Activated naive CD4-positive, alpha-beta T cell treated with anti-CD3 and anti-CD28 coated beads, Interleukin-2, amount 50 U/mL, for 24 hours (primary cell): ENCODE measurements around the gene NFIA.

Experiments
- H3K27ac Mint-ChIP-seq: one replicate; pipeline ENCODE4 v1.8.0; 2021; ENCODE audit warnings: mild to moderate bottlenecking, mixed read lengths
- H3K27me3 Mint-ChIP-seq: one replicate; pipeline ENCODE4 v1.8.0; 2021; ENCODE audit warnings: mixed read lengths
- H3K36me3 Mint-ChIP-seq: one replicate; pipeline ENCODE4 v1.8.0; 2021; ENCODE audit warnings: mixed read lengths
- H3K4me1 Mint-ChIP-seq: one replicate; pipeline ENCODE4 v1.8.0; 2021; ENCODE audit warnings: mixed read lengths
- H3K4me3 Mint-ChIP-seq: one replicate; pipeline ENCODE4 v1.8.0; 2021; ENCODE audit warnings: mild to moderate bottlenecking, mixed read lengths
- H3K9me3 Mint-ChIP-seq: one replicate; pipeline ENCODE4 v1.8.0; 2021; ENCODE audit warnings: mixed read lengths

Gene NFIA

GRCh38 chr1:61380561-61380960 is 298.2 kb downstream of the NFIA start:
- Mint-ChIP-seq H3K27me3 (no peaks in the 10 kb centered on the region), H3K4me1 (no peaks in the 10 kb centered on the region), H3K4me3 (no peak overlapping the region), H3K27ac (no peak overlapping the region), H3K9me3 (no peaks in the 10 kb centered on the region), H3K36me3 (peaks cover 11% of the 10 kb centered on the region)

GRCh38 chr1:61386323-61386722 is 304.0 kb downstream of the NFIA start:
- no peak overlapping the region for H3K4me3 Mint-ChIP-seq
- H3K27ac Mint-ChIP-seq = no peak overlapping the region
- no peaks in the 10 kb centered on the region for H3K9me3 Mint-ChIP-seq
- H3K36me3 Mint-ChIP-seq = peaks cover 11% of the 10 kb centered on the region
- peaks cover 8% of the 10 kb centered on the region for H3K4me1 Mint-ChIP-seq
- no peaks in the 10 kb centered on the region for H3K27me3 Mint-ChIP-seq

- Mint-ChIP-seq H3K4me1 (peaks cover 8% of the 10 kb centered on the region), H3K4me3 (no peak overlapping the region), H3K36me3 (peaks cover 11% of the 10 kb centered on the region), H3K9me3 (no peaks in the 10 kb centered on the region), H3K27me3 (no peaks in the 10 kb centered on the region), H3K27ac (no peak overlapping the region)
Measured at GRCh38 chr1:61386770-61387169, 304.4 kb downstream of the NFIA start.

GRCh38 chr1:61387829-61388228 is 305.5 kb downstream of the NFIA start:
- H3K27me3 Mint-ChIP-seq = no peaks in the 10 kb centered on the region
- no peak overlapping the region for H3K27ac Mint-ChIP-seq
- peaks cover 8% of the 10 kb centered on the region for H3K4me1 Mint-ChIP-seq
- no peaks in the 10 kb centered on the region for H3K9me3 Mint-ChIP-seq
- no peak overlapping the region for H3K4me3 Mint-ChIP-seq
- peaks cover 11% of the 10 kb centered on the region for H3K36me3 Mint-ChIP-seq

- peaks cover 8% of the 10 kb centered on the region for H3K4me1 Mint-ChIP-seq
- peaks cover 6% of the 10 kb centered on the region for H3K36me3 Mint-ChIP-seq
- no peaks in the 10 kb centered on the region for H3K9me3 Mint-ChIP-seq
- no peaks in the 10 kb centered on the region for H3K27me3 Mint-ChIP-seq
- no peak overlapping the region for H3K27ac Mint-ChIP-seq
- no peak overlapping the region for H3K4me3 Mint-ChIP-seq
Measured at GRCh38 chr1:61388566-61388965, 306.2 kb downstream of the NFIA start.

- Mint-ChIP-seq H3K4me3 (no peak overlapping the region), H3K27me3 (no peaks in the 10 kb centered on the region), H3K27ac (no peak overlapping the region), H3K9me3 (no peaks in the 10 kb centered on the region), H3K4me1 (peaks cover 8% of the 10 kb centered on the region), H3K36me3 (peaks cover 2% of the 10 kb centered on the region)
Measured at GRCh38 chr1:61389194-61389925, 307.0 kb downstream of the NFIA start.

- Mint-ChIP-seq H3K27ac (no peak overlapping the region), H3K4me3 (no peak overlapping the region), H3K27me3 (no peaks in the 10 kb centered on the region), H3K9me3 (no peaks in the 10 kb centered on the region), H3K36me3 (peaks cover 2% of the 10 kb centered on the region), H3K4me1 (peaks cover 8% of the 10 kb centered on the region)
Measured at GRCh38 chr1:61389926-61390845, 307.8 kb downstream of the NFIA start.

GRCh38 chr1:61391730-61392129 is 309.4 kb downstream of the NFIA start:
- H3K4me1 Mint-ChIP-seq = peaks cover 8% of the 10 kb centered on the region
- no peaks in the 10 kb centered on the region for H3K9me3 Mint-ChIP-seq
- H3K36me3 Mint-ChIP-seq = no peaks in the 10 kb centered on the region
- no peak overlapping the region for H3K4me3 Mint-ChIP-seq
- no peak overlapping the region for H3K27ac Mint-ChIP-seq
- H3K27me3 Mint-ChIP-seq = no peaks in the 10 kb centered on the region

- Mint-ChIP-seq H3K36me3 (no peaks in the 10 kb centered on the region), H3K9me3 (no peaks in the 10 kb centered on the region), H3K4me3 (no peak overlapping the region), H3K27ac (no peak overlapping the region), H3K4me1 (no peaks in the 10 kb centered on the region), H3K27me3 (no peaks in the 10 kb centered on the region)
Measured at GRCh38 chr1:61392409-61393242, 310.3 kb downstream of the NFIA start.

GRCh38 chr1:61393575-61393974 is 311.2 kb downstream of the NFIA start:
- H3K4me3 Mint-ChIP-seq = no peak overlapping the region
- H3K36me3 Mint-ChIP-seq = no peaks in the 10 kb centered on the region
- H3K9me3 Mint-ChIP-seq = no peaks in the 10 kb centered on the region
- no peaks in the 10 kb centered on the region for H3K27me3 Mint-ChIP-seq
- no peaks in the 10 kb centered on the region for H3K4me1 Mint-ChIP-seq
- no peak overlapping the region for H3K27ac Mint-ChIP-seq

- Mint-ChIP-seq H3K4me3 (no peak overlapping the region), H3K9me3 (no peaks in the 10 kb centered on the region), H3K27ac (no peak overlapping the region), H3K4me1 (no peaks in the 10 kb centered on the region), H3K27me3 (no peaks in the 10 kb centered on the region), H3K36me3 (no peaks in the 10 kb centered on the region)
Measured at GRCh38 chr1:61395146-61395800, 312.9 kb downstream of the NFIA start.

- Mint-ChIP-seq H3K27me3 (peaks cover 1% of the 10 kb centered on the region), H3K27ac (no peak overlapping the region), H3K4me3 (no peak overlapping the region)
Measured at GRCh38 chr1:61397495-61397894, 315.1 kb downstream of the NFIA start.

GRCh38 chr1:61397935-61398334 is 315.6 kb downstream of the NFIA start:
- peaks cover 1% of the 10 kb centered on the region for H3K27me3 Mint-ChIP-seq
- no peaks in the 10 kb centered on the region for H3K9me3 Mint-ChIP-seq
- no peak overlapping the region for H3K27ac Mint-ChIP-seq
- H3K36me3 Mint-ChIP-seq = no peaks in the 10 kb centered on the region
- H3K4me1 Mint-ChIP-seq = no peaks in the 10 kb centered on the region
- no peak overlapping the region for H3K4me3 Mint-ChIP-seq

More at GRCh38 chr1:61397495-61397894, 315.1 kb downstream of the NFIA start:
- no peaks in the 10 kb centered on the region for H3K4me1 Mint-ChIP-seq
- H3K9me3 Mint-ChIP-seq = no peaks in the 10 kb centered on the region
- no peaks in the 10 kb centered on the region for H3K36me3 Mint-ChIP-seq

- H3K4me1 Mint-ChIP-seq = no peaks in the 10 kb centered on the region
- H3K36me3 Mint-ChIP-seq = no peaks in the 10 kb centered on the region
Measured at GRCh38 chr1:61399199-61399598, 316.8 kb downstream of the NFIA start.

GRCh38 chr1:61400131-61400770 is 317.9 kb downstream of the NFIA start:
- Mint-ChIP-seq H3K9me3 (no peaks in the 10 kb centered on the region), H3K27ac (no peak overlapping the region), H3K36me3 (no peaks in the 10 kb centered on the region), H3K4me3 (no peak overlapping the region), H3K27me3 (peaks cover 1% of the 10 kb centered on the region), H3K4me1 (no peaks in the 10 kb centered on the region)

More at GRCh38 chr1:61399199-61399598, 316.8 kb downstream of the NFIA start:
- Mint-ChIP-seq H3K27me3 (peaks cover 1% of the 10 kb centered on the region), H3K4me3 (no peak overlapping the region), H3K27ac (no peak overlapping the region), H3K9me3 (no peaks in the 10 kb centered on the region)
